GM19395 (cell line): ENCODE data around the gene IFT25.

Experiments used
- ATAC-seq: cut with Tn5 transposase; IDR thresholded peaks from one replicate; pipeline ENCODE4 v1.9.1; 2021; ENCODE audit warnings: mild to moderate bottlenecking, moderate library complexity; ENCODE audit not compliant: unreplicated experiment

The IFT25 gene

DNA sequence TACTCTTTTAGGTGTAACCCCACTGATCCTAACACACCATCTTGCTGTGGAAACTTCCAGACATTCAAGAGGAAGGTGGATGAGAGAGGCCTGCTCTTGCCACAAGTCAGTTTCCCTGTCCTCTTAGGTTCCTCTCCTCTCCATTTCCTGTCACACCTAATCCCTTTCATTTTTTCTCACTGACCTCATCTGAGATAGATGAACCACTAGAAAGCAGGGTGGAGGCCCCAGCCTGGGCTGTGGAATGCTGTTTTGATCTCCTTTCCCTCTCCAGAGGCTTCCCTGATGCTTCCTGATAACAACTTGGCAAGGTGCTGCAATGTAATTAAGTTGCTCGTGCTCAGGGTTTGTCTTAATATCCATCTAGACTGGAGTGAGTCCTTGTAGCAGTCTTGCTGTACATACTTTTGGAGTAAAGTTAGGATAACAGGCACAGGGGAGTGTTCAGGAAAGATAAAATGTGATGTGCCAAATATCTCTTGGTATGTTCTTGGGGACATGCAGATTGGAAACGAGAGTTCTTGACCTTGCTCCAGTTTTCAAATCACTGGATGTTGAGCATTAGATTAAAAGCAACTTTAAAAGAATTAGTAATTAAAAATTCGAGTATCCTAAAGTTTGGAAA lies 11.8 kb upstream of the IFT25 start:
- no peak for ATAC-seq

DNA sequence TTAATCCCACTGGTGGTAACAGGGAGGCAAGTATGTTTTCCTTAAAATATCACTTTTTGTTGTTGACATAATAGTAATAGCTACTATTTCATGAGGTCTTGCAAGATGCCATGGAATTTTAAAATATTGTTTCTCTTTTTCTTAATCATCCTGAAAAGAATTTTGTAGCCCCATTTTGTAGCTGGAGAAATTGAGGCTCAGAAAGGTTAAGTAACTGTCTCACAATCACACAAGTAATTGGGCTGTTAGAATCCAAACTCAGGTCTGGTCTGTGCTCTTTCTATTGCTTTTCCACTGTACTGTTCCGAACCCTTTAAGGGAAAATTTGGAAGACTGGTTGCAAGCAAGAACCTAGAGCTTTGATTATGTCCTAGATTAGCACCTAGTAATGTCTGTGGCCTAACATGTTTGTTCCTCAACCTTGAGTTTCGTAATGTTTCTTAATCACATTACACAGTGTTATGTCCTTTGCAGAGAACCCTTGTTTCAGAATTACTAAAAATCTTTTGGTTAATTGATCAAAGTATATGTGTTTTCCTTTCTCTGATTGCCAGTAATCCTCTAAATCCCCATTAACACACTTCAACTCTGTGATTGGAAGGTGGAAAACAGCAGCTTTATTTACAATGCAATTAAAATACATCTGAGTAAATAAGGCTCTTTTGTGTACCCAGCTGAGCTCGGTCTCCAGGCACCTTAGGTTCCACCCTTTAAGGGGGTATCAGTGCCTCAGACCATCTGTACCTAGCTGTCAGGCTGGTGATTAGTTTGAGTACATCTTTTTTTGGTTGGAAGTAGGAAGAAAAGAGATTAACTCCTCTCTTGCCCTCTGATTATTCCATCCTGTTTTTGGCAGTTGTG lies 11.0 kb upstream of the IFT25 start:
- no peak for ATAC-seq

DNA sequence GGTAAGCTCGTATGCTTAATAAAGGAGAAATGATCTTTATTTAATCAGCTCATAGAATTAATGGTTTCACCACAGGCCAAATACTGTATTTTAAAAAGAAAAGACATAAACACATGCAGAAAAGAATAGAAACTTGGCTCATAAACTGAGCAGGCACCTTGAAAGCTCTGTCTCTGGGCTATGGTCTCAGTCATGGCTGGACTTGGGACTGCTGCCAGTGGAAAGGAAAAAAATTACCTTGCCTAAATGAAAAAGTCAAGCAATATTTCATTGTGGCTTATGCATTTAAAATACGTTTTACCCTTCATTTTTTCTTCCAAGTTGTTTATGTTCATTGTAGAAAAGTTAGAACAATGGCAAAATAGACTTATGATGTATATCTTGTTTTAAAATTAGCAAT lies 8.6 kb upstream of the IFT25 start:
- ATAC-seq = no peak

DNA sequence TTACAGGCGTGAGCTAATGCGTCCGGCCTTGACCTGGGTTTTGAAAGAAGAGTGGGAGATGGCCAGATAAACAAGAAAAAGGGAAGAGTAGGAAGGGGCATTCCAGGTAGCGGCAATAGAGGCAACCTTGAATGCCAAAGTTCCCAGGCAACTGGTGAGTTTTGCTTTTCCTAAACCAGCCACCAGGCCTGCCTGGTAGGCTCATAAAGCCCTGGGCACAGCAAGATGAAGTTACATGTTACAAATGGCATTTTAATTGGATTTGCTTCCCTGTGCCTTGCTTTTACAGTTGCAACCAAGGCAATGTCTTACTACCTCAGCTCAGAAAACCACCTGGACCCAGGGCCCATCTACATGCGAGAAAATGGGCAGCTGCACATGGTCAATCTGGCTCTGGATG lies 6.2 kb upstream of the IFT25 start:
- no peak for ATAC-seq

DNA sequence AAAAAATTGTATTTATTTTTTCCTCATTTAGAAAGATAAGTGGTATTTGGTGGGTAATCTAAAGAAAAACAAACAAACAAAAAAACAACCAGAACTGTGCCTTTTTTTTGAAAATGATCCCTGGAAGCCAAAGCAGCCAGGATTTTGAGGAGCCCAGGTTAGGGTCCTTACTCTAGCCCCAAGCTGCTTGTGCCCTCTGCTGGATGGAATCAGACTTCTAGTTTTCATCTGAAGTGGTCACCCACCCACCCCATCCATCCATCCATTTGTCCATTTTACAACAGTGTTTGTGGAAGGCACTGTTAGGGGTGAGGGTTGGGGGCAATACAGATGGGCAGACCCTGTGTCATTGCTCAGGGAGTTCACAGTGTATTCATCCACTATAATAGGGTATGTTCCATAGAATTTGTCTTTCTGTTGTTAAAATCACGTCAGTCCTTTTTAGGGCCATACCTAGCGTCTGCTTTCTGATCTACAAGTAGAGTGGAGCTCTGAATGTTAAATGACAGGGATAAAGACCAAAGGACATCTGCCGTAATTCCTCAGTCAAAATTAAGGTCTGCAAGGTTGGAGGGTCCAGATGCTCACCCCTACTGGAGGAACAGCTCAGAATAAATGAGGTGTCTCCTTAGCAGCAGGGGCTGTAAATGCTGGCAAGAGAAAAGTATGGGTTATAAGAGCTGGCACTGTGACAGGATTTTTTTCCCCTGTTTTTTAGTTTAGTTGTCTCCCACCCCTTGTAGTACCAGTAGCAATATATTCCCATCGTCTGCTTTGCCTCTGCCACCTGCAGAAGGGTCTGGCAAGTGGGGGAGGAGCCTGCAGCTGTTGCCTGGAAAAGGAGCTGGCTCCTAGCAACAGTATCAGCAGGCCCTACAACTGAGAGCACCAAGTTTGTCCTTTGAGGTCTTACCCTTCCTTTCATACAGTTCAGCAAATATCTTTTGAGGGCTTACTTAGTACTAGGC lies 3.8 kb upstream of the IFT25 start:
- no peak for ATAC-seq

DNA sequence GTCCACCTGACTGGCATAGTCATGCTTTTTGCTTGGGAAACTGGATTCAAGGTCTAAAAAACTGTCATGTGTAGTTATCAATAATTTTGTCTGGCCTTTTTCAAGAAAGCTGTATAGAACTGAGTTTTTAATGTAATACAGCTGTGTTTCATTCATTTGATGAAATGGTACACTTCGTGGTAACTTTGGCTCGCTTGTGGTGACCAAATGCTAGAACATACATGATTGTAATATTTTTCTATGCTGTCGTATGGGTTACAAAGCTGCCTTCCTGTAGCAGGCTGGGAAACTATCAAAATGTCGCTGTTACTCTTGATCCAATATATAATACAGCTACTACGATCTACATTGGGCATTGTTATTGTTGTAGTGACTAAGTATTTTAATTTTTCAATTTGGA lies 2.8 kb upstream of the IFT25 start:
- ATAC-seq = no peak

DNA sequence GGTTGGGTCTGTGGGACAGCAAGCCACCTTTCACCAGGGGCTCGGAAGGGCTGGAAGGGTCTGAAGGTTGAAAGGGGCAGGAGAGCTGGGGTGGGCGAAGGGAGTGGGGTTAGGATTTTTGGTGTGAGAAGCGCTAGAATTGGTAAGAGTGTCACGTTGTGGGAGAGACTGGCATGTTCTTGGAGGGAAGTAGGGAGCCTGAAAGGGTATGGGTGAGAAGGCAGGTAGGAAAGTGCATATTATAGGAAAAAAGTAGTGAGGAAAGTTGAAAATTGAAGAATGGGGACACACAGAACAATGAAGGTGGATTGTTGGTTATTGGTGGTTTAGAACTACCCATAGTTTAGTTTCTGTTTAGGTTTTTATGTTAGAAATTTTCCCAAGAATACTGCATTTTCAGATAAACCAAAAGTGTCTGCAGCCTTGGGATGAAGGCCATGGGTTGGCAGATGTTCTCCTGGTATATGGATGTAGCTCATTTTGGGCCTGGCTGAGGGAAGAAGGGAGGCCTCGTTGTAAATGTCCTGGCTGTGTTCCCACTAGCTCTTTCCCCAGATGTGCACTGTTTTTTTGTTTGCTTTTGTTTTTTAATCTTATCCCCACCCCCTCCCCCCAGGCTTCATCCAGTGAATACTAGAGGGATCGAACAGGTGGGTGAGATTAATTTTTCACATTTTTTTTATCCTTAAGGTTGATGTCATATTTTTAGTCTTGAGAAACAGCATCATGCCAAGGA lies 1.8 kb upstream of the IFT25 start:
- ATAC-seq = no peak

DNA sequence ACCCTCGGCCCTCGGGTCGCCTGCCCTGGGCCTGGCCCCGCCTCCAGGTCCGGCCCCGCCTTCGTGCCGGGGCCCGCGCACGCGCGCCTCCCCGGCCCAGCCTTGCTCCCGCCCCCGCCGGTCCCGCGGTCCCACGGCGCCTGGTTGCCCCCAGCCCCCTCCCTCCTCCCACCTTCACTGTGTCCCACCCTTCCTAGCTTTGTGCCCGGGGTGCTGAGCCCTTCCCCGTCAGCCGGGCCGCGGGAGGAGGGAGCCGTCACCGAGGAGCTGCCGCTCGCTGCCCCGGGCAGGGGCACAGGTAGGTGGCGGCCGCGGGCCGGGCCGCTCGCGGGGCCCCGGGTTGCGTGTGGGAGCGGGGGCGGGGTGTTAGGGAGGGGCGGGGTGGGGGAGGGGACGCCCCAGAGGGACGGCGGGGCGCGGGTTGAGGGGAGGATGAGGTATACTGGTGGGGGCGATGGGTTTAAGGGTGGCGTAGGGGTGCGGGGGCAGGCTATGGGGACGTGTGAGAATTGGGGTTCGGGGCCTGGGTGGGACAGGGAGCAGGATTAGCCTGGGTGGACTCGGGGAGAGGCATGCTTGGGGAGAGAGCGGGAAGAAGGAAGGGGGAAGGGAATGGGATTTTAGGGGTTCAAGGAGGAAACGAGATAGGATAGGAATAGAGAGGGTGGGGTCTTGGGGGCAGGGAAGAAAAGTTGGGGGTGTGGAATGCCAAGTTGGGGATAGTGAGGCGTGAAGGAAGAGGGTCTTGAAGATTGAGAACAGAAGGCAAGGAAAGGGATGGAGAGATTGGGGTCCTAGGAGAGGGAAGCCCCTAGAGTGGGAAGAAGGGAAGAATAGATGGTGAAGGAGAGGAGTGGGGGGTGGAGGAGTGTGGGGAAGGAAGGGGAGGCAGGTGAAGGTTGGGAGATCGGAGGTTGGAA lies 1.0 kb upstream of the IFT25 start, which contains the start of gene LRRC42:
Gene LRRC42, plus strand, starts transcription at position 99 of the 920 bp plus-strand sequence. CDS start 5,650 bp downstream, outside the sequence.
- ATAC-seq = peak; percentile 71

DNA sequence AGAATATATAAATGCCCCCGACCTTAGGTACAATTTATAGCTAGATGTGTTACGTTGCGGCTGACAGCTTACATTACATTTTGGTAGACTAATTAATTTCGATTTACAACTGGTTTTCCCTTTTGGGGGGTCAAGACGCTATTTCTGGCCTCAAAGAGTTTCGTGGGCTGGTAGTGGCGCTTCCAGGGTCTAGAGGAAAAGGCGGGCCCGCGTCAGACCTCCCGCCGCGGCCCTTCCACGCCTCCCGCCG lies 391 bp downstream of the IFT25 start:
- ATAC-seq = no peak

DNA sequence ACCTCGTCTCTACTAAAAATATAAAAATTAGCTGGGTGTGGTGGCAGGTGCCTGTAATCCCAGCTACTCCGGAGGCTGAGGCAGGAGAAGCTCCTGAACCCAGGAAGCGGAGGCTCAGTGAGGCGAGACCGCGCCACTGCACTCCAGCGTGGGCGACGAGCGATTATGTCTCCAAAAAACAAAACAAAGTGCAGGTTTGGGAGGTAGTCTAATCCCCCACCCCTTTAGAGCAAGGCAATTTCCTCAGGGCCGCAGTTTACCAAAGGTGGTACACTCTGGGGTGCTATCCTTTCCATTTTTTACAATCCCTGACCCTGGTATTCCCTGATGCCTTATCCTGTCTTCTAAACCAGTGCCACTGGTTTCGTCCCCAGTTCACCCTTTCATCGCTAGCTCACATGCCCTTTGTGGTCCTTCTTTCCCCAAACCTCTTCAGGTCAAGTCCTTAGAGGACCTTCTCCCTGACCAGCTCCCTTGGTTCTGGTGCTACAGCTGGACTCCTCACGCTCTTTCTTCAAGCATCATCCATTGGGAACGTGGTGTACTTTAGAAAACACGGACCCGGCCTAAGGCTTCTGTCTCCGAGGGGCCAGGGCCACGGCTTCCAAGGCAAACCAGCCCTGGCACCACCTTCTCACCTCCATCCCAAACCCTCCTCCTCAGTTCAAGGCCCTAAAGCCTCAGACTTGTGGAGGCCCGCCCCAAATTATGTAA lies 873 bp downstream of the IFT25 start:
- ATAC-seq = no peak

DNA sequence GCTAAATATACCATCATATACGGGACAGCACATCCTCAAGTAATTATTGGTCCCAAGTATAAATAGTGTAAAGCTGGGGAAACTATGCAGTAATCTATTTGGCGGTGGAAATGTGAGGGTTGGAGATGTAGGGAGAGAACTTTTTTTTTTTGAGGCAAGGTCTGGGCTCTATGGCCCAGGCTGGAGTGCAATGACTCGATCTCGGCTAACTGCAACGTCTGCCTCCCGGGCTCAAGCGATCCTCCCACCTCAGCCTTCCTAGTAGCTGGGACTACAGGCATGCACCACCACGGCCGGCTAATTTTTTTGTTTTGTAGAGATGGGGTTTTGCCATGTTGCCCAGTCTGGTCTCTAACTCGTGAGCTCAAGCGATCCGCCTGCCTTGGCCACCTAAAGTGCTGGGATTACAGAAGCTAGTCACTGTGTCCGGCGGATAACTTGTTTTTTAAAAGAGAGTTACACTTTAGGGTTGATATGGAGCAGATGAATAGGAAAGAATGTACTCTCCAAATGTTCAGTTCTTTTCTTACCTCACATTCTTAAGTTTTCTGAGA lies 1.9 kb downstream of the IFT25 start:
- no peak for ATAC-seq

DNA sequence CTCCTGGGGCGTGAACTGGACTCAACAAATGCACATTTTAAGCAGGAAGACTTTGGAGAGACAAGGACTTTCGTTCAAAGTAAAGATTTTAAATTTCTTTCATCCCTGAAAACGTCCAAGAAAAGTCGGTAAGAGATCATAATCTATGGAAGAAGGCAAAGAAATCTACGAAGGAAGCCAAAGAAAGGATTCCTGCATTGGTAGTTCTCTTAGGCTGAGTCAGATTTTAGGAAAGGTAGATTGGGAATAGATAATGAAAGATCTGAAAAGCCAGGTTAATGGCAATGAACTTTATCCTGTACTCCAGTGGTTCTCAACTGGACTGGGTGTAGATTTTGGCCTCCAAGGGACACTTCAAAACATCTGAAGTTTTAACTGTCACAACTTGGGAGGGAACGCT lies 2.4 kb downstream of the IFT25 start:
- no peak for ATAC-seq

DNA sequence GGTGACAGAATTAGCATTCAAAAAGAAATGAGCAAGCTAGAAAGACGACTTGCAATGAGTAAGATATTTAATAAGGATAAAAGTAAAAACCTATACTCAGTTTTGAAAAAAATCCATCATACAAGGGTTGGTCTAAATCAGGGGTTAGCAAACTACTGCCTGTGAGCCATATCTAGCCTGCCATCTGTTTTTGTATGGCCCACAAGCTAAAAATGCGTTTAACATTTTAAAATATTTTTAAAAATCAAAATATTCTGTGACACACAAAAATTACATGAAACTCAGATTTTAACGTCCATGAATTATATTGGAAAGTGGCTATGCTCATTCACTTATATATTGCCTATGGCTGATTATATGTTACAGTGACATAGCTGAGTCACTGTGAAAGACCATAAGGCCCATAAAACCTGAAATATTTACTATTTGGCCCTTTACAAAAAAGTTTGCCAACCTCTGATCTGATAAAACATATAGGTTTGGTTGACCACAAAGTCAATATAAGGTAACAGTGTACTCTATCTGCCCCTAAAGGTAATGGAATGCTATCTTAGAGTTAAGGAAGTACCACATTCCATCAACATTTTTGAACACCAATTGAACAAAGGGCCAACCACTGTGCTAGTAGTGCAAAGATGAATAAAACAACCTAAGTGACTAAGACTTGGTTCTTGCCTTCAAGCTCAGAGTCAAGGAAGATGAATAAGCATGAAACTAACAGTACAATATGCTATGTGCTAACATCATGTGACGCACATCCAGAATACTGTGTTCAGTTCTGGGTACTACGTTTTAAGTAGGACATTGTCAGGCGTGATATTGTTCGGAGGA lies 3.2 kb downstream of the IFT25 start:
- ATAC-seq = no peak

DNA sequence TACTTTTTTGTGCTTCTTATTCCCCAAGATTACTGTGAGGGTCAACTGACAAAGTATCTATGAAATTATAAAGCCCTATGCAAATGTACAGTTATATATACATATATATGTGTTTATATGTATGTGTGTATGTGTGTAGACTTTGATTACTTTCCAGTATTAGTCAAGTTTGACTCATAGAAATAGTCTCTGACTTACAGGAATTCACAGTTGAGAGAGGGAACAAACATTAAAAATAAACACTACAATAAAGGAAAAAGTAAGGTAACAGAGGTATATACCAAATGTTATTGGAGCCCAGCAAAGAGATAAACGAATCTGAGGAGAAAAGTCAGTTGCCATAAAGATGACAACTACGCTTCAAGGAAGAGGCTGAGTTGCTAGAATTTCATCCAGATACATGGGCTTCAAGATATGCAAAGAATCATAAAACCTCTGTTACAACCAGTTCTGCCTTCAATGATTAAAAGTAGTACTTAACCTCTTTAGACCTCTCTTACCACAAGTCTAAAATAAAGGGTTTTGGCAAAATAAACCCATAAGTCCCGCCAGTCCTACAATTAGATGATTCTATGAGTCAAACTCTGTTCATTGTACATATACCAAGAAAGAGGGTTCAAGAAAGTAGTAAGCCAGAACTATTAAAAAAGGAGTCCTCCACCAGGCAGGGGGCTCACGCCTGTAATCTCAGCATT lies 7.2 kb downstream of the IFT25 start:
- no peak for ATAC-seq

DNA sequence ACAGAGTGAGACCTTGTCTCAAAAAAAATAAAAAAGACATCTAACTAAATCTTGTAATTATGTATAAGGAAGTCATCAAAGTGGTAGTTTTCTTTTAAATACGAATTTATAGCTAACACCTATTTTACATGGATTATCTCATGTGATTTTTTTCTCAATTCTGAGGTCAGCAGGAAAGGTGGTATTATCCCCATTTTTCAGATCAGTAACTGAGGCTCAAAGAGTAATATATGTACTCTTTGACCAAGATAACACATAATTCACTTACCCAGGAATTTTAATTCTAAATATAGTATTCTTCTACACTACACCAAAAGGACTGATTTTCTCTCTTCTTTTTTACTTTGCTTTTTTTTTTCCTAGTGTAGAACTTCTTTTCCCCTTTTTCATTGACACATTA lies 9.1 kb downstream of the IFT25 start:
- ATAC-seq = no peak

DNA sequence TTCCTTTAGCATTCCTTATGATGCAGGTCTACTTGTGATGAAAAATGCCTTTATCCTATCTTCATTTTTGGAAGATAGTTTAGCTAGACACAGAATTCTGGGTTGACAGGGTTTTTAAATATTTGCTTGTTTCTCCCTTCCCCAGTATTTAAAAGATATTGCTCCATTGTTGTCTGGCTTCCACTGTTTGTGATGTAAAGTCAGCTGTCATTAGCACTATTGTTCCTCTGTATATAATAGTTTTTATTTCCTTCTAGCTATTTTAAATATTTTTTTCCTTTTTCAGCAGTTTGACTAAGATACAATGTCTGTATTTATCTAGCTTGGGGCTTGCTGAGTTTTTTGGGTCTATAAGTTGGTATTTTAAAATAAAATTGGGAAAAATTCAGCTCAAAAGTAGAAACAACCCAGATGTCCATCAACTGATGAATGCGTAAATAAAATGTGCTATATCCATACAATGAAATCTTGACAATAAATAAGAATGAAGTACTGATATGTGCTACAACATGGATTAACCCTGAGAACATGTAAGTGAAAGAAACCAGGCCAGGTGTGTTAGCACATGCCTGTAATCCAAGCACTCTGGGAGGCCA lies 11.2 kb downstream of the IFT25 start:
- no peak for ATAC-seq

DNA sequence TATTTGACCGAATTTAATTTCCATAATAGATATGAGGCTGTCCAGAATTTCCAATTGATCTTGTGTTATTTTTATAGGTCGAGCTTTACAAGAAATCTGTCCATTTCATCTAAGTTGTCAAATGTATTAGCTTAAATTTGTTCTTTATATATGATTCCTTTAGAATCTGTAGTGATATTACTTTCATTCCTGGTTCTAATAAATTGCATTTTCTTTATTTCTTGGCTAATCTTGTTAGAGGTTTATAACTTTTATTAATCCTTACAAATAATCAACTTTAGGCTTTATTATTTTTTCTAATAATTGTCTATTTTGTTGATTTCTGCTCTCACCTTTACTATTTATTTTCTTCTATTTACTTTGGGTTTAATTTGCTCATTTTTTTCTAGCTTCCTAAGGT lies 14.0 kb downstream of the IFT25 start:
- ATAC-seq = no peak
